NB4 (cell line): ENCODE results near the gene CALHM4.

Source experiments
- DNase-seq: peaks from one replicate; pipeline ENCODE4 v3.0.0; 2010; ENCODE audit warnings: low read depth
- H3K4me3 ChIP-seq: one replicate; pipeline ENCODE4 v1.5.1; 2011; ENCODE audit warnings: mild to moderate bottlenecking, low read depth, low read length, moderate library complexity
- MYC ChIP-seq: IDR thresholded peaks from 2 replicates; pipeline ENCODE4 v1.6.1; 2011; ENCODE audit warnings: low read depth, low read length
- POLR2A ChIP-seq: IDR thresholded peaks from 2 replicates; pipeline ENCODE4 v1.6.1; 2011; ENCODE audit warnings: mild to moderate bottlenecking; ENCODE audit not compliant: insufficient read length; ENCODE audit errors: extremely low read depth
- TF ChIP-seq, protein P1 (sequence below): IDR thresholded peaks from one replicate; pipeline ENCODE4 v1.5.1; 2012; ENCODE audit warnings: low read depth, low read length
- TF ChIP-seq, protein P2 (sequence below): IDR thresholded peaks from 2 replicates; pipeline ENCODE4 v1.6.1; 2011; ENCODE audit warnings: low read depth, low read length

Gene CALHM4

DNA sequence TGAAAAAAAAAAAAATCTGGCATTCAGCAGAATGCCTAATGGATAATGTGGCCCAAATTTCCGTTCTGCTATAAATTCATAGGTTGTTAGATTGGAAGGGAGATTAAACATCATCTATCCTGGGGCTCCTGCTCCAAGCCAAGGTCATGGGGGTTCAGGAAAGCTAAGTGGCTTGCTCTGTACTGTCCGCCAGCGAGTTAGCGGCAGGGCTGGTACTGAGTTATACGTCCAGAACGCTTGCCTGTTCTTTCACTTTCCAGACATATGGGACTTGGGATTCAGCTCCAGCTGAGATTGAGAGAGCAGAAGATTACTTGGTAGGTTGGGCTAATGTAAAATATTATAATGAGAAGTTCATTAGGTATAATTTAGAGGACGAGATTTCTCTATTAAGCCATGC lies 18.6 kb downstream of the CALHM4 start:
- peak overlapping the region; percentile 96 for H3K4me3 ChIP-seq
- DNase-seq = peak; percentile 54
- TF ChIP-seq, protein P1, sequence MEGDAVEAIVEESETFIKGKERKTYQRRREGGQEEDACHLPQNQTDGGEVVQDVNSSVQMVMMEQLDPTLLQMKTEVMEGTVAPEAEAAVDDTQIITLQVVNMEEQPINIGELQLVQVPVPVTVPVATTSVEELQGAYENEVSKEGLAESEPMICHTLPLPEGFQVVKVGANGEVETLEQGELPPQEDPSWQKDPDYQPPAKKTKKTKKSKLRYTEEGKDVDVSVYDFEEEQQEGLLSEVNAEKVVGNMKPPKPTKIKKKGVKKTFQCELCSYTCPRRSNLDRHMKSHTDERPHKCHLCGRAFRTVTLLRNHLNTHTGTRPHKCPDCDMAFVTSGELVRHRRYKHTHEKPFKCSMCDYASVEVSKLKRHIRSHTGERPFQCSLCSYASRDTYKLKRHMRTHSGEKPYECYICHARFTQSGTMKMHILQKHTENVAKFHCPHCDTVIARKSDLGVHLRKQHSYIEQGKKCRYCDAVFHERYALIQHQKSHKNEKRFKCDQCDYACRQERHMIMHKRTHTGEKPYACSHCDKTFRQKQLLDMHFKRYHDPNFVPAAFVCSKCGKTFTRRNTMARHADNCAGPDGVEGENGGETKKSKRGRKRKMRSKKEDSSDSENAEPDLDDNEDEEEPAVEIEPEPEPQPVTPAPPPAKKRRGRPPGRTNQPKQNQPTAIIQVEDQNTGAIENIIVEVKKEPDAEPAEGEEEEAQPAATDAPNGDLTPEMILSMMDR = no peak
- TF ChIP-seq, protein P2, sequence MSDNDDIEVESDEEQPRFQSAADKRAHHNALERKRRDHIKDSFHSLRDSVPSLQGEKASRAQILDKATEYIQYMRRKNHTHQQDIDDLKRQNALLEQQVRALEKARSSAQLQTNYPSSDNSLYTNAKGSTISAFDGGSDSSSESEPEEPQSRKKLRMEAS = no peak
- TF ChIP-seq POLR2A = no peak
- no peak for TF ChIP-seq MYC

DNA sequence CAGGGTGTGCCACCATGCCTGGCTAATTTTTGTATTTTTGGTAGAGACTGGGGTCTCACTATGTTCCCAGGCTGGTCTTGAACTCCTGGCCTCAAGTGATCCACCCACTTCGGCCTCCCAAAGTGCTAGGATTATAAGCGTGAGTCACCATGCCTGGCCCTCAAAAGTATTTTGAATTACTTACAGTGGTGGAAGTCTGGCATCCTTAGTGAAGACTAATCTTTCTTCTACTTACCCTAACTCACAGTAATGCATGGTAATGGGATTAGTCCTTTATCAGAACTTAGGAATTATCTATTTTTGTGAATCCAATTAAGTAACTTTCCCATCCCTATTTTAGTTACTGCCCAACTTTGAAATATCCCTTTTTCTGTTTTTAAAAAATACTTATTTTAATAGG lies 21.7 kb downstream of the CALHM4 start:
- no peak overlapping the region for H3K4me3 ChIP-seq
- TF ChIP-seq POLR2A (no peak), MYC (no peak)
- TF ChIP-seq, protein P2 = no peak
- TF ChIP-seq, protein P1 = no peak
- DNase-seq = no peak

DNA sequence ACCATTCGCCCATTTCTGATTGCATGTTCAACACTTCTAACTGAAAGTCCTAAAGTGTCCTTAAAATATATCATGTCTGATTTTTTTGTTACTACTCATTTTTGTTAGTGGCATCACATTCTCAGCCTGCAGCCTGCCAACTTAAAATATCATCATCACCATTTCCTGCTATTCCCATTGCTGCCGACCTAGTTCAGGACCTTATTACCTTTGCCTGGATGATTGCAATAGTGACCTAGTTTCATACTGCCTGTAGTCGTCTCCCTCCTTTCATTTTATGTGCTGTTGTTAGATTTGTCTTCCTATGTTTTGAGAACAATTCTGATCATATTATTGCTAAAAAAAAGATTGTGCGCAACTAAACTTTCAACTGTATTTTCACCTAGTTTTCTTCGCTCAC lies 23.9 kb downstream of the CALHM4 start:
- no peak for DNase-seq
- TF ChIP-seq, protein P1 = no peak
- TF ChIP-seq POLR2A (no peak), MYC (no peak)
- TF ChIP-seq, protein P2 = no peak
- H3K4me3 ChIP-seq = no peak overlapping the region

DNA sequence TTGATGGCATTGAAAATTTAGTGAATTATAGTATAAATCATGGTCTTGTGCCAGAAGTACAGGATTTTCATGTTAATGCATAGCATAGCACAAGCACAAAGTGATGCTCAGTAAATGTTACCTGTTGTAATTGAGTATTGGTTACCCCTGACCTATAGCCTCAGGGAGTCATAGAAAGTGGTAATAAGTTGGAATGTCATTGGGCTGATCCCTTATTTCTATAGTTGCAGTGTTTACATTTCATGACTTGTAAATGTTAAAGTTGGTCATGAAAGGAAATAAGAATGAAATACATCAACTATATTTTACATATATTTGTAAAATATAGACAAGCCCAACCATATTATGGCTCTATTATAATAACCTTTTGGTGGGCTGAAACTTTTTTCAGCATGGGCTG lies 24.8 kb downstream of the CALHM4 start:
- TF ChIP-seq POLR2A = no peak
- TF ChIP-seq, protein P1 = no peak
- TF ChIP-seq MYC = no peak
- TF ChIP-seq, protein P2 = no peak
- H3K4me3 ChIP-seq = no peak overlapping the region
- DNase-seq = no peak

DNA sequence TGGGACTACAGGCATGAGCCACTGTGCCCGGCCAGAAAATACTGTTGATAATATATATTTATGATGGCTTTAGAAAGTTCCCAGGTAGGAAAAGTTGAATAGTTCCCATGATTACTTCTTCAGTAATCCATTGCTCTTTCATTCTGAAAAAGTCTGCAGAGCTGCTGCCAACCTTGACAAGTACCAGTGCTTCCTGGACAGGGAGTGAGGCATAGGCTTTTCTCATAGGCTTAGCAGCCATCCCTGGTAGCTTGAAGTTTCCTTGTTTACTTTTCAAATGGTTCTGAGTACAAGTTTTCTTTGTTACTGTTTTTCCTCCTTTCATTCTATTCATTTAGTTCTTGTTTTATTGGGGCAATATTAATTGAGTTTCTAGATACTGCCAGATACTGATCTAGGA lies 25.6 kb downstream of the CALHM4 start:
- TF ChIP-seq, protein P2 = no peak
- TF ChIP-seq, protein P1 = no peak
- TF ChIP-seq POLR2A = no peak
- no peak for TF ChIP-seq MYC
- DNase-seq = no peak

DNA sequence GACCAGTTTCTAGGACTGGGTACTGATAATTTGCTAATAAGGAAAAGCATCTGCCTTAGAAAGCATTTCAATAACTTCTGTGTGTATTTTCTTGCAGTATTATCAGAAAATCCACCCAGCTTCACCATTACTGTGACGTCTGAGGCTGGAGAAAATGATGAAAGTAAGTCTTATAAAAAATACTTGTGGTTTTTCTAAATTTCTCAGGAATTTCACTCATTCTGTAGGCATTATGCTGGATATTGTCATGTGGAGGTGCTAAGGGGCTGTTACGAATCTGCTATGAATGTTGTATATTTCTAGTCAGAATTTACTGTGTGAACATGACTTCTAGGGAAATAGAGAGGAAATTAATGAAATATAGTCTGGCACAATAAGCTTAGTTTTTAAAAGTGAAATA lies 26.6 kb downstream of the CALHM4 start:
- TF ChIP-seq POLR2A (no peak), MYC (no peak)
- TF ChIP-seq, protein P1 = no peak
- no peak for DNase-seq
- H3K4me3 ChIP-seq = no peak overlapping the region

More for the DNA sequence above, 25.6 kb downstream of the CALHM4 start:
- H3K4me3 ChIP-seq = no peak overlapping the region
